SK-N-SH (cell line): ENCODE data around the gene ASAP3.

Experiments
- CTCF ChIP-seq: fragments of 200-600 bp; sonication (generic); IDR thresholded peaks from 2 replicates; pipeline ENCODE4 v1.6.1; 2017; ENCODE audit warnings: antibody characterized with exemption, mild to moderate bottlenecking, moderate library complexity
- EP300 ChIP-seq, 2 experiments: IDR thresholded peaks; 2 replicates each; pipeline versions ENCODE4 v1.4.0 to v1.6.1; 2012; ENCODE audit warnings: borderline replicate concordance in 1 of 2, low read depth in 1 of 2, low read length in 1 of 2
- GABPA ChIP-seq: IDR thresholded peaks from 2 replicates; pipeline ENCODE4 v1.4.0; 2012; ENCODE audit warnings: low read depth, mild to moderate bottlenecking
- JUND ChIP-seq: IDR thresholded peaks from 2 replicates; pipeline ENCODE4 v1.4.0; 2012
- NFIC ChIP-seq: IDR thresholded peaks from 2 replicates; pipeline ENCODE4 v1.4.0; 2012; ENCODE audit warnings: borderline replicate concordance
- POLR2AphosphoS5 ChIP-seq: IDR thresholded peaks from 2 replicates; pipeline ENCODE4 v1.6.1; 2012; ENCODE audit warnings: low read depth, low read length
- RAD21 ChIP-seq: IDR thresholded peaks from 2 replicates; pipeline ENCODE4 v1.6.1; 2012; ENCODE audit warnings: mild to moderate bottlenecking, low read length
- RCOR1 ChIP-seq: fragments of 150-350 bp; IDR thresholded peaks from 2 replicates; pipeline ENCODE4 v1.6.1; 2017; ENCODE audit warnings: antibody characterized with exemption, low read length
- RXRA ChIP-seq: IDR thresholded peaks from 2 replicates; pipeline ENCODE4 v1.4.0; 2012; ENCODE audit warnings: low read depth, mild to moderate bottlenecking, borderline replicate concordance
- TF ChIP-seq, protein P1 (sequence below): fragments of 150-350 bp; IDR thresholded peaks from 2 replicates; pipeline ENCODE4 v1.6.1; 2017; ENCODE audit warnings: antibody characterized with exemption, low read length, low read depth, borderline replicate concordance

DNA sequence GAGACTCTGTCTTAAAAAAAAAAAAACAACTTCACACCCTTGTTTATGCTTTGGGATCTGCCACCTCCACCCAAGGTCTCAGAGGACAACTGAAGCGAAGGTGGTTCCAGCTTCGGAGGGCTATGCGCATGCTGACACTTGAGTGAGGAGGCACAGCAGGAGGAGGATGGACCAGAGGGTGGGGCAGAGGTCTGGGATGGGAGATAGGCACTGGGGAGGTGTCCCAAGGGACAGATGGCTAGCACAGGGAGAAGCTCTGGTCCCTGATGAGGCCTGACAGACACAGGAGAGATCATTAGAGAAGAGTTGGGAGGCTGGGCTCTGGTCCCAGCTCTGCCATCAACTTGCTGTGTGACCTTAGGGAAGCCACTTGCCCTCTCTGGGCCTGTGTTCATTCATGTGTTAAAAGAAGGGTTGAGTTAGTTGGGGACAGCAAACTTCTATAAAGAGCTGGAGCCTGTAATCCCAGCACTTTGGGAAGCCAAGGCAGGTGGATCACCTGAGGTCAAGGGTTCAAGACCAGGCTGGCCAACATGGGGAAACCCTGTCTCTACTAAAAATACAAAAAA is 30.2 kb upstream of the ASAP3 start:
- no peak for TF ChIP-seq JUND
- TF ChIP-seq NFIC, result no peak
- TF ChIP-seq CTCF, result no peak
- TF ChIP-seq POLR2AphosphoS5, result no peak
- TF ChIP-seq GABPA, result no peak
- TF ChIP-seq RXRA, result no peak
- no peak for TF ChIP-seq RAD21
- TF ChIP-seq EP300 (IDR thresholded peaks at IDR 0.05; ENCODE audit: borderline replicate concordance in 1 of 2, low read depth in 1 of 2, low read length in 1 of 2), result no peak
- TF ChIP-seq, protein P1, sequence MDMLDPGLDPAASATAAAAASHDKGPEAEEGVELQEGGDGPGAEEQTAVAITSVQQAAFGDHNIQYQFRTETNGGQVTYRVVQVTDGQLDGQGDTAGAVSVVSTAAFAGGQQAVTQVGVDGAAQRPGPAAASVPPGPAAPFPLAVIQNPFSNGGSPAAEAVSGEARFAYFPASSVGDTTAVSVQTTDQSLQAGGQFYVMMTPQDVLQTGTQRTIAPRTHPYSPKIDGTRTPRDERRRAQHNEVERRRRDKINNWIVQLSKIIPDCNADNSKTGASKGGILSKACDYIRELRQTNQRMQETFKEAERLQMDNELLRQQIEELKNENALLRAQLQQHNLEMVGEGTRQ, result no peak
- no peak for TF ChIP-seq RCOR1
